HepG2 (cell line): ENCODE measurements around the gene IL1R1. TPM values are rescaled to one million over a fixed set of nuclear protein-coding genes. Genes with fewer than 3 reads are reported as not detected.

Experiments used
- ATAC-seq: fragments of 200-7000 bp; cut with Tn5 transposase; 3 replicates; pipeline ENCODE4 v1.9.1; 2020; ENCODE audit warnings: mild to moderate bottlenecking, moderate library complexity
- BruUV-seq: library from RNA; stranded (reverse); fragments of 400-500 nt; replicated peaks from 2 replicates; lab custom pipeline; 2021; lab: Mats Ljungman, UMichigan
- CTCF ChIA-PET: fragments of 300-600 bp; formaldehyde crosslinking; extraction: SDS; loops from one replicate; lab custom pipeline; 2021; ENCODE audit warnings: low total read pairs, inconsistent platforms, low intra/inter-chr PET ratio; lab: Yijun Ruan, JAX
- POLR2A ChIA-PET: fragments of 350-600 bp; sonication (Branson Sonifier 250); formaldehyde crosslinking; loops from one replicate; lab custom pipeline; 2020; ENCODE audit warnings: antibody characterized with exemption, inconsistent platforms; lab: Yijun Ruan, JAX
- DNase-seq: peaks from one replicate; pipeline ENCODE4 v3.0.0-alpha.2; 2015; ENCODE audit warnings: low spot score
- FAIRE-seq: peaks from 3 replicates; lab custom pipeline; 2011; peaks lifted over from hg19 to GRCh38; lab: Jason Lieb, UNC
- H2AFZ ChIP-seq: one replicate; pipeline ENCODE4 v1.6.1; 2011; ENCODE audit warnings: low read length, inconsistent platforms
- H3K27ac ChIP-seq: fragments of 300-600 bp; 3 replicates; pipeline ENCODE4 v1.8.0; 2011; ENCODE audit warnings: mixed run types, mild to moderate bottlenecking, mixed read lengths, low read length, inconsistent platforms; ENCODE audit not compliant: insufficient read depth; ENCODE audit errors: extremely low read length
- H3K27me3 ChIP-seq, 2 experiments: fragments of 200-600 bp in 1 of 2; 2 replicates in 1 of 2; 3 replicates in 1 of 2; pipeline versions ENCODE4 v1.6.0 to v1.8.0; 2011; ENCODE audit warnings: low read length in 2 of 2, mild to moderate bottlenecking in 2 of 2, moderate library complexity in 2 of 2, inconsistent platforms in 1 of 2; ENCODE audit not compliant: insufficient read depth in 2 of 2, control insufficient read depth in 1 of 2
- H3K36me3 ChIP-seq, 2 experiments: fragments of 200-600 bp in 1 of 2; replicated peaks in 1 of 2; 2 replicates in 1 of 2; 3 replicates in 1 of 2; pipeline versions ENCODE4 v1.5.1 to v1.8.0; 2011; ENCODE audit warnings: low read length in 2 of 2, inconsistent platforms in 1 of 2; ENCODE audit not compliant: insufficient read depth in 2 of 2, control insufficient read depth in 1 of 2
- H3K4me1 ChIP-seq: 2 replicates; pipeline ENCODE4 v1.5.1; 2012; ENCODE audit warnings: low read length, inconsistent platforms; ENCODE audit not compliant: insufficient read depth
- H3K4me2 ChIP-seq: 2 replicates; pipeline ENCODE4 v1.6.0; 2011; ENCODE audit warnings: low read depth, low read length, inconsistent platforms
- H3K4me3 ChIP-seq, 3 experiments: fragments of 200-600 bp in 1 of 3; sonication (generic), shearing (Covaris generic) in 1 of 3; replicated peaks in 1 of 3; 2 replicates each; pipeline ENCODE4 v1.5.1; 2011 to 2016; ENCODE audit warnings: low read length in 3 of 3, inconsistent platforms in 2 of 3, low read depth in 2 of 3, mild to moderate bottlenecking in 2 of 3, control low read depth in 1 of 3, mixed read lengths in 1 of 3; ENCODE audit not compliant: insufficient read depth in 1 of 3
- H3K79me2 ChIP-seq: one replicate; pipeline ENCODE4 v1.6.1; 2011; ENCODE audit warnings: low read length, inconsistent platforms; ENCODE audit not compliant: insufficient read depth
- H3K9ac ChIP-seq: 2 replicates; pipeline ENCODE4 v1.6.0; 2011; ENCODE audit warnings: mild to moderate bottlenecking, low read depth, low read length, inconsistent platforms; ENCODE audit not compliant: insufficient read depth
- H3K9me3 ChIP-seq: 2 replicates; pipeline ENCODE4 v1.5.1; 2012; ENCODE audit warnings: mild to moderate bottlenecking, low read length
- H4K20me1 ChIP-seq: 2 replicates; pipeline ENCODE4 v1.6.0; 2011; ENCODE audit warnings: inconsistent platforms, mild to moderate bottlenecking, low read length, moderate library complexity; ENCODE audit not compliant: insufficient read depth
- BCL6 ChIP-seq: IDR thresholded peaks from 2 replicates; pipeline ENCODE4 v1.6.1; 2016; ENCODE audit warnings: missing genetic modification reagents, missing compliant biosample characterization
- EHMT2 ChIP-seq: fragments of 200-600 bp; sonication (generic); IDR thresholded peaks from 2 replicates; pipeline ENCODE4 v1.7.0; 2017; ENCODE audit warnings: antibody characterized with exemption, low read depth, low read length, borderline replicate concordance
- HNF4A ChIP-seq: sonication (generic); formaldehyde crosslinking; IDR thresholded peaks from 2 replicates; pipeline ENCODE4 v1.4.0; 2020; ENCODE audit warnings: missing genetic modification reagents
- KLF15 ChIP-seq: sonication (generic); formaldehyde crosslinking; IDR thresholded peaks from 2 replicates; pipeline ENCODE4 v1.8.1; 2023; ENCODE audit warnings: borderline replicate concordance, mild to moderate bottlenecking, inconsistent platforms, missing genetic modification reagents, mixed read lengths
- MIER3 ChIP-seq: IDR thresholded peaks from 2 replicates; pipeline ENCODE4 v1.6.1; 2016; ENCODE audit warnings: missing compliant biosample characterization, borderline replicate concordance
- NFE2L1 ChIP-seq: sonication (generic); formaldehyde crosslinking; IDR thresholded peaks from 2 replicates; pipeline ENCODE4 v1.4.0; 2020; ENCODE audit warnings: missing genetic modification reagents, mild to moderate bottlenecking, borderline replicate concordance
- PCBP2 ChIP-seq: fragments of 200-400 bp; formaldehyde crosslinking; optimal IDR thresholded peaks from 2 replicates; pipeline ENCODE3; 2018; ENCODE audit warnings: low read length, low read depth; ENCODE audit not compliant: poor library complexity, severe bottlenecking
- PITX1 ChIP-seq: sonication (generic); formaldehyde crosslinking; IDR thresholded peaks from 2 replicates; pipeline ENCODE4 v1.5.1; 2020; ENCODE audit warnings: mild to moderate bottlenecking, missing genetic modification reagents
- SIX1 ChIP-seq: sonication (generic); formaldehyde crosslinking; IDR thresholded peaks from 2 replicates; pipeline ENCODE4 v1.4.0; 2020; ENCODE audit warnings: missing genetic modification reagents, borderline replicate concordance
- SMAD1 ChIP-seq: sonication (generic); formaldehyde crosslinking; IDR thresholded peaks from 2 replicates; pipeline ENCODE4 v1.4.0; 2020; ENCODE audit warnings: missing genetic modification reagents, low read depth, mild to moderate bottlenecking, borderline replicate concordance
- WIZ ChIP-seq: sonication (generic); formaldehyde crosslinking; IDR thresholded peaks from 2 replicates; pipeline ENCODE4 v1.5.1; 2020; ENCODE audit warnings: mild to moderate bottlenecking, missing genetic modification reagents
- ZMYM3 ChIP-seq: sonication (generic); formaldehyde crosslinking; IDR thresholded peaks from 2 replicates; pipeline ENCODE4 v1.5.1; 2020; ENCODE audit warnings: mild to moderate bottlenecking, missing genetic modification reagents
- ZNF550 ChIP-seq: sonication (generic); formaldehyde crosslinking; IDR thresholded peaks from 2 replicates; pipeline ENCODE4 v1.4.0; 2020; ENCODE audit warnings: mild to moderate bottlenecking, missing genetic modification reagents, borderline replicate concordance
- WGBS: methylation state at CpG from one replicate; pipeline ENCODE4 v1.1.6; 2017; ENCODE audit warnings: low lambda C conversion rate; 5-methylcytosine and 5-hydroxymethylcytosine counted together
- in situ Hi-C: cut with HindIII; loops from 2 replicates; pipeline ENCODE4 v1.10.0; 2017; ENCODE audit warnings: low pct_unique_long_range_greater_than_20kb; ENCODE audit not compliant: extremely low pct_ligation_motif_present
- intact Hi-C: fragments of 100-400 bp; cut with micrococcal nuclease; formaldehyde crosslinking; loops from one replicate; pipeline ENCODE4 v1.10.0; 2022; ENCODE audit not compliant: unreplicated experiment
- polyA plus RNA-seq, 8 experiments: library from polyadenylated mRNA; depleted of rRNA in 3 of 8; stranded (reverse) in 7 of 8; unstranded in 1 of 8; fragments of >200 nt; fragmentation: Illumina TruSeq in 4 of 8; extraction: Trizol in 4 of 8; gene quantifications; 2 replicates each; pipeline versions ENCODE4 v1.2.1 to v1.2.3, GENCODE V29; 2011 to 2016; ENCODE audit warnings: low read depth in 4 of 8, missing spikeins in 1 of 8, mixed read lengths in 1 of 8; ENCODE audit not compliant: insufficient read depth in 1 of 8
- total RNA-seq, 5 experiments: library from RNA; depleted of rRNA; stranded (reverse); fragments of >200 nt; fragmentation: Illumina TruSeq; extraction: Trizol; gene quantifications; 2 replicates each; pipeline ENCODE4 v1.2.3, GENCODE V29; 2016; ENCODE audit warnings: low read depth in 1 of 5
- TF ChIP-seq, protein P1 (sequence below): sonication (generic); formaldehyde crosslinking; conservative IDR thresholded peaks from 2 replicates; pipeline ENCODE4 v1.4.0; 2020; ENCODE audit warnings: mild to moderate bottlenecking, missing genetic modification reagents, moderate library complexity
- TF ChIP-seq, protein P2 (sequence below): sonication (generic); formaldehyde crosslinking; IDR thresholded peaks from 2 replicates; pipeline ENCODE4 v1.5.0; 2020; ENCODE audit warnings: missing genetic modification reagents
- TF ChIP-seq, protein P3 (sequence below): sonication (generic); formaldehyde crosslinking; IDR thresholded peaks from 2 replicates; pipeline ENCODE4 v1.5.1; 2020; ENCODE audit warnings: mild to moderate bottlenecking, missing genetic modification reagents

The IL1R1 gene
- total and polyA plus RNA-seq, 2 of the 13 experiments (the other 11 are each of a cell fraction or from before 2014, with no cell fraction given) = 38.0 to 93.1 TPM

DNA sequence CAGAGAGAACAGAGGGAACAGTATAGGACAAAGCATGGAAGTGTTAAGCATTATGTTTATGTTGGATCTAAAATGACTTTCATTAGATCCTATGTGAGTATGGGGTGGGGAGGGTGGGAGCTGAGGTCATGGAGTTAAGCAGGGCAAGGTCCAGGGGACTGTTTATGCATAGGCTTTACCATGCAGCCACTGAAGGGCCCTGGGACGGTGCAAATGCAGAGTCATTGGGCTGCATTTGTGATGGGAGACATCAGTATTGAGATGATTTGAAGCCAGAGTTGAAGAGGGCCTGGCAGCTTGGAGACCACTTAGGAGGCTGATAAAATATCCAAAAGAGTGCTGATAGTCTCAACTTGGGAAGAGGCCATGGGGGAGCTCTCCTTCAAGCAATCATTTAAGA, 66.9 kb downstream of the IL1R1 start:
- in situ Hi-C loops (no loop called here), intact Hi-C loops (no loop called here)
- Histone ChIP-seq H3K9ac (no peak overlapping the region), H3K27me3 (0 out of 5 replicates have a peak, but pooled peaks cover 0 to 9% of the 10 kb centered on the region in 2 experiments), H3K27ac (no peak overlapping the region), H2AFZ (peak overlapping the region; percentile 2), H3K4me1 (peaks cover 32% of the 10 kb centered on the region), H3K4me3 (no peak overlapping the region), H3K36me3 (no peaks in the 10 kb centered on the region), H4K20me1 (no peaks in the 10 kb centered on the region), H3K79me2 (no peaks in the 10 kb centered on the region), H3K9me3 (no peaks in the 10 kb centered on the region), H3K4me2 (peak overlapping the region; percentile 56)
- ChIA-PET CTCF (no interaction called here), POLR2A (no interaction called here)
- FAIRE-seq = no peak
- WGBS = 0% methylated on average over 1 of the region's 1 CpG
- peak; percentile 98 for ATAC-seq
- DNase-seq = peak; percentile 62
- BruUV-seq = no TSS peak
- TF ChIP-seq HNF4A (CRISPR knock-in tag) = peak; percentile 70
- no peak for TF ChIP-seq PITX1 (CRISPR knock-in tag)
- no peak for TF ChIP-seq WIZ (CRISPR knock-in tag)
- TF ChIP-seq, protein P1, sequence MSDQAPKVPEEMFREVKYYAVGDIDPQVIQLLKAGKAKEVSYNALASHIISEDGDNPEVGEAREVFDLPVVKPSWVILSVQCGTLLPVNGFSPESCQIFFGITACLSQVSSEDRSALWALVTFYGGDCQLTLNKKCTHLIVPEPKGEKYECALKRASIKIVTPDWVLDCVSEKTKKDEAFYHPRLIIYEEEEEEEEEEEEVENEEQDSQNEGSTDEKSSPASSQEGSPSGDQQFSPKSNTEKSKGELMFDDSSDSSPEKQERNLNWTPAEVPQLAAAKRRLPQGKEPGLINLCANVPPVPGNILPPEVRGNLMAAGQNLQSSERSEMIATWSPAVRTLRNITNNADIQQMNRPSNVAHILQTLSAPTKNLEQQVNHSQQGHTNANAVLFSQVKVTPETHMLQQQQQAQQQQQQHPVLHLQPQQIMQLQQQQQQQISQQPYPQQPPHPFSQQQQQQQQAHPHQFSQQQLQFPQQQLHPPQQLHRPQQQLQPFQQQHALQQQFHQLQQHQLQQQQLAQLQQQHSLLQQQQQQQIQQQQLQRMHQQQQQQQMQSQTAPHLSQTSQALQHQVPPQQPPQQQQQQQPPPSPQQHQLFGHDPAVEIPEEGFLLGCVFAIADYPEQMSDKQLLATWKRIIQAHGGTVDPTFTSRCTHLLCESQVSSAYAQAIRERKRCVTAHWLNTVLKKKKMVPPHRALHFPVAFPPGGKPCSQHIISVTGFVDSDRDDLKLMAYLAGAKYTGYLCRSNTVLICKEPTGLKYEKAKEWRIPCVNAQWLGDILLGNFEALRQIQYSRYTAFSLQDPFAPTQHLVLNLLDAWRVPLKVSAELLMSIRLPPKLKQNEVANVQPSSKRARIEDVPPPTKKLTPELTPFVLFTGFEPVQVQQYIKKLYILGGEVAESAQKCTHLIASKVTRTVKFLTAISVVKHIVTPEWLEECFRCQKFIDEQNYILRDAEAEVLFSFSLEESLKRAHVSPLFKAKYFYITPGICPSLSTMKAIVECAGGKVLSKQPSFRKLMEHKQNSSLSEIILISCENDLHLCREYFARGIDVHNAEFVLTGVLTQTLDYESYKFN = 0 out of 2 replicates have a peak, but pooled peaks have one; percentile 27
- TF ChIP-seq SMAD1 (CRISPR knock-in tag) = no peak
- no peak for TF ChIP-seq KLF15
- TF ChIP-seq NFE2L1 = 0 out of 2 replicates have a peak, but pooled peaks have one; percentile 31
- no peak for TF ChIP-seq MIER3 (CRISPR knock-in tag)
- TF ChIP-seq ZMYM3 (CRISPR knock-in tag) = peak; percentile 36; the same call in 1 of the 2 replicates
- TF ChIP-seq, protein P2, sequence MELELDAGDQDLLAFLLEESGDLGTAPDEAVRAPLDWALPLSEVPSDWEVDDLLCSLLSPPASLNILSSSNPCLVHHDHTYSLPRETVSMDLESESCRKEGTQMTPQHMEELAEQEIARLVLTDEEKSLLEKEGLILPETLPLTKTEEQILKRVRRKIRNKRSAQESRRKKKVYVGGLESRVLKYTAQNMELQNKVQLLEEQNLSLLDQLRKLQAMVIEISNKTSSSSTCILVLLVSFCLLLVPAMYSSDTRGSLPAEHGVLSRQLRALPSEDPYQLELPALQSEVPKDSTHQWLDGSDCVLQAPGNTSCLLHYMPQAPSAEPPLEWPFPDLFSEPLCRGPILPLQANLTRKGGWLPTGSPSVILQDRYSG (CRISPR knock-in tag) = no peak
- TF ChIP-seq PCBP2 = no peak
- TF ChIP-seq EHMT2 = 0 out of 2 replicates have a peak, but pooled peaks have one; percentile 29
- TF ChIP-seq BCL6 (CRISPR knock-in tag) = no peak
- TF ChIP-seq, protein P3, sequence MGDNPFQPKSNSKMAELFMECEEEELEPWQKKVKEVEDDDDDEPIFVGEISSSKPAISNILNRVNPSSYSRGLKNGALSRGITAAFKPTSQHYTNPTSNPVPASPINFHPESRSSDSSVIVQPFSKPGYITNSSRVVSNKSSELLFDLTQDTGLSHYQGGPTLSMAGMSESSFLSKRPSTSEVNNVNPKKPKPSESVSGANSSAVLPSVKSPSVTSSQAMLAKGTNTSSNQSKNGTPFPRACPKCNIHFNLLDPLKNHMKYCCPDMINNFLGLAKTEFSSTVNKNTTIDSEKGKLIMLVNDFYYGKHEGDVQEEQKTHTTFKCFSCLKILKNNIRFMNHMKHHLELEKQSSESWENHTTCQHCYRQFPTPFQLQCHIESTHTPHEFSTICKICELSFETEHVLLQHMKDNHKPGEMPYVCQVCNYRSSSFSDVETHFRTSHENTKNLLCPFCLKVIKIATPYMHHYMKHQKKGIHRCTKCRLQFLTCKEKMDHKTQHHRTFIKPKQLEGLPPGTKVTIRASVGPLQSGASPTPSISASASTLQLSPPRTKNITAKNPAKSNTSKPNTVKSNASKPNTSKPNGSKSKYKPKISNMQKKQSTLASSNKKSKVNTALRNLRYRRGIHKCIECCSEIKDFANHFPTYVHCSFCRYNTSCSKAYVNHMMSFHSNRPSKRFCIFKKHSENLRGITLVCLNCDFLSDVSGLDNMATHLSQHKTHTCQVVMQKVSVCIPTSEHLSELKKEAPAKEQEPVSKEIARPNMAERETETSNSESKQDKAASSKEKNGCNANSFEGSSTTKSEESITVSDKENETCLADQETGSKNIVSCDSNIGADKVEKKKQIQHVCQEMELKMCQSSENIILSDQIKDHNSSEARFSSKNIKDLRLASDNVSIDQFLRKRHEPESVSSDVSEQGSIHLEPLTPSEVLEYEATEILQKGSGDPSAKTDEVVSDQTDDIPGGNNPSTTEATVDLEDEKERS (CRISPR knock-in tag) = no peak
- no peak for TF ChIP-seq ZNF550 (CRISPR knock-in tag)
- no peak for TF ChIP-seq SIX1 (CRISPR knock-in tag)
